ENCODE data around the gene ALG14. TPM values are rescaled to one million over a fixed set of nuclear protein-coding genes. Genes with fewer than 3 reads are reported as not detected.

The ALG14 gene
- total and polyA plus RNA-seq, 2 of the 4 experiments (the other 2 are of a cell fraction) = 1.7 to 2.0 TPM

DNA sequence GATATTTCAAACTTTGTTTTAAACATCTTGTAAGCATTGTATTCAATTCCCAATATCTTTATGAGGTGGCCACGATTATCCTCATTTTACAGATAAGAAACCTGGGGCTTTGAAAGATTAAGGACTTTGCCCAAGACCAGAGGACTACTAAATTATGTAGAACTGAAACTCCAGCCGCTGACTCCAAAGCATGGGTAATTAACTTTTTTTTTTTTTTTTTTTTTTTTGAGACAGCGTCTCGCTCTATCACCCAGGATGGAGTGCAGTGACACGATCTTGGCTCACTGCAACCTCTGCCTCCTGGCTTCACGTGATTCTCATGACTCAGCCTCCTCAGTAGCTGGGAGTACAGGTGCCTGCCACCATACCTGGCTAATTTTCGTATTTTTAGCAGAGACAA is 68.7 kb downstream of the ALG14 start:
- no peak overlapping the region for H3K9ac ChIP-seq (ENCODE audit: low read depth, low read length)
- no peak overlapping the region for H3K14ac ChIP-seq (replicated peaks; ENCODE audit: low read depth, low read length)
- H3K18ac ChIP-seq (ENCODE audit: low read depth, low read length) = no peak overlapping the region
- ChIA-PET POLR2A (ENCODE audit: unreplicated experiment) (no interaction called here), CTCF (interaction anchor here (0.7 kb wide), 1 partner anchor 18 kb away, joined by 5 read pairs; no protein-coding TSS in a partner anchor)
- TF ChIP-seq MAZ (IDR thresholded peaks at IDR 0.05; ENCODE audit: borderline replicate concordance, low read depth, low read length) = no peak
- no peak for ATAC-seq (ENCODE audit: low read depth)
- H2BK20ac ChIP-seq (ENCODE audit: low read depth, low read length) = no peak overlapping the region
- no peaks in the 10 kb centered on the region for H3K36me3 ChIP-seq (ENCODE audit: control insufficient read depth, insufficient read depth, low read length)
- H3K23ac ChIP-seq (ENCODE audit: low read depth, low read length) = no peak overlapping the region
- intact Hi-C loops (cut with micrococcal nuclease) (no loop called here), in situ Hi-C loops (cut with MboI; ENCODE audit: low sequenced_read_pairs) (no loop called here), dilution Hi-C loops (cut with HindIII; ENCODE audit: low sequenced_read_pairs, unreplicated experiment) (no loop called here)
- BruUV-seq (replicated peaks) = no TSS peak
- no peak overlapping the region for H2BK5ac ChIP-seq (ENCODE audit: low read depth, low read length, poor library complexity, severe bottlenecking)
- H4K5ac ChIP-seq (ENCODE audit: low read depth, low read length) = no peak overlapping the region
- H3K9me1 ChIP-seq (ENCODE audit: insufficient read depth, low read length) = 0 out of 2 replicates have a peak, but pooled peaks cover 6% of the 10 kb centered on the region
- no peak overlapping the region for H3K4ac ChIP-seq (ENCODE audit: low read depth, low read length)
- no peak overlapping the region for H2AFZ ChIP-seq (replicated peaks; ENCODE audit: low read length, poor library complexity)
- no peak overlapping the region for H3K4me2 ChIP-seq (ENCODE audit: low read depth, low read length)
- no peak overlapping the region for H4K91ac ChIP-seq (ENCODE audit: insufficient read depth, low read depth, low read length)
- H3K27ac ChIP-seq (ENCODE audit: insufficient read depth, low read length) = no peak overlapping the region
- DNase-seq = no peak
- no peak overlapping the region for H3K56ac ChIP-seq (ENCODE audit: extremely low read depth, insufficient read depth, low read length)
- no peak overlapping the region for H2AK9ac ChIP-seq (replicated peaks; ENCODE audit: low read depth, low read length, poor library complexity)
- no peaks in the 10 kb centered on the region; a peak in 1 of 4 replicates for H3K79me1 ChIP-seq (ENCODE audit: low read depth in 1 of 2, low read length in 2 of 2)
- peaks cover 9% of the 10 kb centered on the region for H3K4me1 ChIP-seq (ENCODE audit: control insufficient read depth, insufficient read depth, low read length)
- 78% methylated on average over 3 of the region's 7 CpGs; no CpG with 5 or more reads in 1 of the 2 experiments for WGBS, 2 experiments (ENCODE audit: extremely low coverage in 2 of 2, insufficient read length in 1 of 2)
- no peak overlapping the region for H2AK5ac ChIP-seq (ENCODE audit: low read depth, low read length)
- no peaks in the 10 kb centered on the region for H4K20me1 ChIP-seq (ENCODE audit: insufficient read depth, low read length)
- no peaks in the 10 kb centered on the region for H3K27me3 ChIP-seq (ENCODE audit: control insufficient read depth, insufficient read depth, low read length)
- no peak overlapping the region for H3K4me3 ChIP-seq (ENCODE audit: insufficient read depth, low read depth, low read length)
- H2BK120ac ChIP-seq (ENCODE audit: low read depth, low read length) = no peak overlapping the region
- no peaks in the 10 kb centered on the region for H3K9me3 ChIP-seq (ENCODE audit: control insufficient read depth, insufficient read depth, low read length)
- H2BK15ac ChIP-seq (ENCODE audit: low read depth, low read length) = no peak overlapping the region
- H4K8ac ChIP-seq (ENCODE audit: low read depth in 2 of 2, low read length in 2 of 2) = no peak overlapping the region
